ENCODE results near the gene SGMS1. TPM values are rescaled to one million over a fixed set of nuclear protein-coding genes. Genes with fewer than 3 reads are reported as not detected.

Gene SGMS1
- polyA plus RNA-seq, 1 donor from 2014 or later = 8.0 TPM

DNA sequence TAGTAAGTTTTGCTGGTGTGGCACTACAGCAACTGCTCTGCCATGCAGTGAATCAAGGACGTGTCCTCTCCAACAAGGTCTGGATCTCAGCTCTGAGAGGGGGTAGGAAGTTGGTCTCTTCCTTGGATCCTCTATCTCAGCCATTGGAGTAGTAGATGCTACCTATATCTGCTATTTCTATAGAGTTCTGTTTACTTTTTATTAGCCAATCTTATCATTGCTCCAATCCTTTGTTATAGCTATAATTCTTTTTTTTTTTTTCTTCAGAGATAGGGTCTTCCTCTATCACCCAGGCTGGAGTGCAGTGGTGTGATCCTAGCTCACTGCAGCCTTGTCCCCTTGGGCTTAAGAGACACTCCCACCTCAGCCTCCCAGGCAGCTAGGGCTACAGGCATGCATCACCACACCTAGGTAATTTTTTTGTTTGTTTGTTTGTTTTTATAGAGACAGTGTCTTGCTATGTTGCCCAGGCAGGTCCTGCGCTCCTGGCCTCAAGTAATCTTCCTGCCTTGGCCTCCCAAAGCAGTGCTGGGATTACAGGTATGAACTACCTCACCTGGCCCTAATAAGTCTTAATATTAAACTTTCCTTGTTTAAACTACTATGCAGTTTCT is 217.2 kb downstream of the SGMS1 start:
- no peak overlapping the region for H2AFZ ChIP-seq (ENCODE audit: low read depth, low read length)
- H3K9me3 ChIP-seq (ENCODE audit: low read length) = peaks cover 4% of the 10 kb centered on the region
- no peak overlapping the region for H3K27ac ChIP-seq (ENCODE audit: low read length)
- no peaks in the 10 kb centered on the region for H3K36me3 ChIP-seq (ENCODE audit: insufficient read depth, low read length)
- H3F3A ChIP-seq (ENCODE audit: insufficient read depth, low read length, poor library complexity, severe bottlenecking) = no peaks in the 10 kb centered on the region
- TF ChIP-seq EP300 (conservative IDR thresholded peaks at IDR 0.05; ENCODE audit: poor library complexity, severe bottlenecking) = no peak
- TF ChIP-seq SMC3 (conservative IDR thresholded peaks at IDR 0.05; ENCODE audit: poor library complexity) = no peak
- TF ChIP-seq MXI1 (conservative IDR thresholded peaks at IDR 0.05; ENCODE audit: poor library complexity, severe bottlenecking) = no peak
- no peak for TF ChIP-seq POLR2AphosphoS5 (IDR thresholded peaks at IDR 0.05)
- TF ChIP-seq REST (IDR thresholded peaks at IDR 0.05; ENCODE audit: borderline replicate concordance) = no peak
- no peak for TF ChIP-seq EZH2 (IDR thresholded peaks at IDR 0.05; ENCODE audit: borderline replicate concordance, insufficient read depth, low read length, poor library complexity, severe bottlenecking)
- TF ChIP-seq RAD21 (conservative IDR thresholded peaks at IDR 0.05) = no peak
- TF ChIP-seq CTCF (IDR thresholded peaks at IDR 0.05; ENCODE audit: poor library complexity, severe bottlenecking) = no peak
- H3K79me2 ChIP-seq (replicated peaks; ENCODE audit: insufficient read depth, low read length) = no peaks in the 10 kb centered on the region
- no peak overlapping the region for H3K4me3 ChIP-seq (ENCODE audit: low read length)
- no peaks in the 10 kb centered on the region for H3K9me2 ChIP-seq (ENCODE audit: insufficient read depth, low read length)
- H3K27me3 ChIP-seq (ENCODE audit: insufficient read depth, low read depth, low read length) = no peaks in the 10 kb centered on the region
- no peak overlapping the region for H3K9ac ChIP-seq (ENCODE audit: low read length)
- H3K4me2 ChIP-seq (ENCODE audit: low read length) = no peak overlapping the region
- no peaks in the 10 kb centered on the region for H4K20me1 ChIP-seq (ENCODE audit: insufficient read depth)

GRCh38 chr10:50405723-50406122 is 218.0 kb downstream of the SGMS1 start:
- Histone ChIP-seq H3K4me3 (ENCODE audit: low read length) (no peak overlapping the region), H3K79me2 (replicated peaks; ENCODE audit: insufficient read depth, low read length) (no peaks in the 10 kb centered on the region), H2AFZ (ENCODE audit: low read depth, low read length) (no peak overlapping the region), H3K9ac (ENCODE audit: low read length) (no peak overlapping the region), H3K27ac (ENCODE audit: low read length) (no peak overlapping the region), H3F3A (ENCODE audit: insufficient read depth, low read length, poor library complexity, severe bottlenecking) (no peaks in the 10 kb centered on the region), H3K36me3 (ENCODE audit: insufficient read depth, low read length) (no peaks in the 10 kb centered on the region), H3K4me2 (ENCODE audit: low read length) (no peak overlapping the region), H3K9me3 (ENCODE audit: low read length) (peaks cover 4% of the 10 kb centered on the region), H4K20me1 (ENCODE audit: insufficient read depth) (no peaks in the 10 kb centered on the region), H3K27me3 (ENCODE audit: insufficient read depth, low read depth, low read length) (no peaks in the 10 kb centered on the region), H3K9me2 (ENCODE audit: insufficient read depth, low read length) (no peaks in the 10 kb centered on the region)
- TF ChIP-seq CTCF (IDR thresholded peaks at IDR 0.05; ENCODE audit: poor library complexity, severe bottlenecking) (no peak), EP300 (conservative IDR thresholded peaks at IDR 0.05; ENCODE audit: poor library complexity, severe bottlenecking) (no peak), RAD21 (conservative IDR thresholded peaks at IDR 0.05) (no peak), MXI1 (conservative IDR thresholded peaks at IDR 0.05; ENCODE audit: poor library complexity, severe bottlenecking) (no peak), SMC3 (conservative IDR thresholded peaks at IDR 0.05; ENCODE audit: poor library complexity) (no peak), REST (IDR thresholded peaks at IDR 0.05; ENCODE audit: borderline replicate concordance) (no peak), EZH2 (IDR thresholded peaks at IDR 0.05; ENCODE audit: borderline replicate concordance, insufficient read depth, low read length, poor library complexity, severe bottlenecking) (no peak), TAF1 (IDR thresholded peaks at IDR 0.05; ENCODE audit: low read depth) (no peak), POLR2AphosphoS5 (IDR thresholded peaks at IDR 0.05) (no peak)

Measured in neural cell (in vitro differentiated cells).